Adrenal gland (tissue), 12 donors: ENCODE data around the gene LINGO4. TPM values are rescaled to one million over a fixed set of nuclear protein-coding genes. Genes with fewer than 3 reads are reported as not detected.

Experiments used
- DNase-seq, 7 donors: peaks; one replicate each; pipeline ENCODE4 v3.0.0-alpha.2; 2019 to 2020
- H3K27ac ChIP-seq, 5 donors: fragments of 200-600 bp; sonication (generic) in 4 of 5; 1 replicate in 3 of 5; 2 replicates in 2 of 5; pipeline versions ENCODE4 v1.5.1 to v1.8.0; 2016 to 2020; ENCODE audit warnings: mild to moderate bottlenecking in 1 of 5
- H3K27me3 ChIP-seq: fragments of 200-600 bp; 2 replicates; pipeline ENCODE4 v1.8.0; 2021
- H3K36me3 ChIP-seq, 2 donors: fragments of 200-600 bp; replicated peaks in 1 of 2; 1 replicate in 1 of 2; 2 replicates in 1 of 2; pipeline versions ENCODE4 v1.5.1 to v1.8.0; 2018 to 2022
- H3K4me1 ChIP-seq, 2 donors: fragments of 200-600 bp; replicated peaks in 1 of 2; 1 replicate in 1 of 2; 2 replicates in 1 of 2; pipeline versions ENCODE4 v1.5.1 to v1.8.0; 2018 to 2021
- H3K4me3 ChIP-seq, 4 donors: fragments of 200-600 bp; sonication (generic) in 3 of 4; one replicate each; pipeline ENCODE4 v1.5.1; 2016 to 2018
- H3K9me3 ChIP-seq, 3 donors: fragments of 200-600 bp; sonication (generic) in 1 of 3; replicated peaks in 1 of 3; 1 replicate in 2 of 3; 2 replicates in 1 of 3; pipeline versions ENCODE4 v1.5.1 to v1.8.0; 2016 to 2021
- POLR2A ChIP-seq, 2 donors: fragments of 450-650 bp; IDR thresholded peaks; one replicate each; pipeline ENCODE4 v1.6.1; 2017; ENCODE audit warnings: antibody characterized with exemption in 2 of 2, mild to moderate bottlenecking in 2 of 2, moderate library complexity in 1 of 2
- WGBS, 4 donors: extraction: QIAGEN DNeasy Blood & Tissue Kit in 2 of 4; methylation state at CpG; one replicate each; pipeline versions ENCODE4 v1.1.5 to v1.1.7; 2013 to 2017; 5-methylcytosine and 5-hydroxymethylcytosine counted together
- intact Hi-C, 2 donors: fragments of 100-400 bp; cut with DNase I; formaldehyde crosslinking; loops; one replicate each; pipeline versions ENCODE4 v1.14.1 to v1.15.0; 2022 to 2023
- polyA plus RNA-seq, 3 donors: library from polyadenylated mRNA; stranded (reverse); fragments of 200-250 nt in 2 of 3; fragments of 350-450 nt in 1 of 3; fragmentation: Illumina TruSeq in 1 of 3; extraction: RNeasy Lipid Tissue Mini Kit (QIAGEN cat#74804) in 1 of 3; gene quantifications; one replicate each; pipeline ENCODE4 v1.2.3, GENCODE V29; 2013 to 2014
- total RNA-seq, 9 donors: library from RNA; depleted of rRNA in 4 of 9; stranded (reverse); fragments of >200 nt in 4 of 9; fragments of 120-200 nt in 1 of 9; fragmentation: NEBNext Ultra II Directional in 1 of 9; extraction: Animal tissue kit (Norgen Biotek cat#: 25700) in 1 of 9; gene quantifications; one replicate each; pipeline versions ENCODE4 v1.1.0 to v1.2.4, GENCODE V29; 2013 to 2023
- TF ChIP-seq, protein P1 (sequence below), 6 experiments: fragments of 450-650 bp in 4 of 6; fragments of 200-600 bp in 2 of 6; sonication (generic) in 1 of 6; IDR thresholded peaks; 1 replicate in 5 of 6; 2 replicates in 1 of 6; pipeline versions ENCODE4 v1.5.1 to v1.8.0; 2016 to 2021; ENCODE audit warnings: antibody characterized with exemption in 6 of 6, mild to moderate bottlenecking in 2 of 6, moderate library complexity in 1 of 6
- donor health status: healthy with polysubstance abuse.
- donor health status: Bipolar disorder and iron deficiency.
- donor health status: DM: yes; HTN: yes; CAD: no.
- donor health status: DM: no; HTN: no; CAD: no.
- donor health status: DM: no; HTN: no; CAD: no.
- donor health status: DM: yes; HTN: yes; CAD: no.

LINGO4 gene
- total and polyA plus RNA-seq, 12 donors: 0.11 to 0.56 (median 0.32) TPM; not detected in 6

DNA sequence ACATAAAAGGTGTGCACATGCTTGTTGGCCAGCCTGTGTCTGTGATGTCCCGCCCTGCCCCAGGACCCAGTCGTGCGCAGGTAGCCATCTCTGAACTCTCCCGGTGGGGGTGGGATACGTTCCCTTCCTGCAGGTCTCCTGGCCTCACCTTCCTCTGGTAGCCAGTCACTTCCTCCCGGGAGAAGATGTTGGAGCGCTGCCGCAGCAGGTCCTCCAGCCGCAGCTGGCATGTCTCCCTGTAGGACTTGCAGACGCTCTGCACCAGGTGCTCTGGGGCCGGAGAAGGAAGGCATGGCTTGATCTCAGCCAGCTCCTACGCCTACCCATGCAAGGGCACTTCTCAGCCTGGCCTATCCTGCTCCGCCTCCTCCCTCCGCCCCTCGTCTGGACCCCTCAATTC, 9.2 kb upstream of the LINGO4 start:
- WGBS, 4 donors: 77 to 86% (median 84%) methylated on average over 15 of the region's 15 CpGs
- Histone ChIP-seq H3K36me3 (no peaks in the 10 kb centered on the region), H3K27ac (no peak overlapping the region), H3K4me1 (no peaks in the 10 kb centered on the region), H3K27me3 (no peaks in the 10 kb centered on the region), H3K4me3 (no peak overlapping the region), H3K9me3 (no peaks in the 10 kb centered on the region)
- intact Hi-C loops: no loop called here
- TF ChIP-seq, protein P1, sequence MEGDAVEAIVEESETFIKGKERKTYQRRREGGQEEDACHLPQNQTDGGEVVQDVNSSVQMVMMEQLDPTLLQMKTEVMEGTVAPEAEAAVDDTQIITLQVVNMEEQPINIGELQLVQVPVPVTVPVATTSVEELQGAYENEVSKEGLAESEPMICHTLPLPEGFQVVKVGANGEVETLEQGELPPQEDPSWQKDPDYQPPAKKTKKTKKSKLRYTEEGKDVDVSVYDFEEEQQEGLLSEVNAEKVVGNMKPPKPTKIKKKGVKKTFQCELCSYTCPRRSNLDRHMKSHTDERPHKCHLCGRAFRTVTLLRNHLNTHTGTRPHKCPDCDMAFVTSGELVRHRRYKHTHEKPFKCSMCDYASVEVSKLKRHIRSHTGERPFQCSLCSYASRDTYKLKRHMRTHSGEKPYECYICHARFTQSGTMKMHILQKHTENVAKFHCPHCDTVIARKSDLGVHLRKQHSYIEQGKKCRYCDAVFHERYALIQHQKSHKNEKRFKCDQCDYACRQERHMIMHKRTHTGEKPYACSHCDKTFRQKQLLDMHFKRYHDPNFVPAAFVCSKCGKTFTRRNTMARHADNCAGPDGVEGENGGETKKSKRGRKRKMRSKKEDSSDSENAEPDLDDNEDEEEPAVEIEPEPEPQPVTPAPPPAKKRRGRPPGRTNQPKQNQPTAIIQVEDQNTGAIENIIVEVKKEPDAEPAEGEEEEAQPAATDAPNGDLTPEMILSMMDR (IDR thresholded peaks at IDR 0.05): no peak
- TF ChIP-seq POLR2A (IDR thresholded peaks at IDR 0.05): no peak
- DNase-seq: no peak

DNA sequence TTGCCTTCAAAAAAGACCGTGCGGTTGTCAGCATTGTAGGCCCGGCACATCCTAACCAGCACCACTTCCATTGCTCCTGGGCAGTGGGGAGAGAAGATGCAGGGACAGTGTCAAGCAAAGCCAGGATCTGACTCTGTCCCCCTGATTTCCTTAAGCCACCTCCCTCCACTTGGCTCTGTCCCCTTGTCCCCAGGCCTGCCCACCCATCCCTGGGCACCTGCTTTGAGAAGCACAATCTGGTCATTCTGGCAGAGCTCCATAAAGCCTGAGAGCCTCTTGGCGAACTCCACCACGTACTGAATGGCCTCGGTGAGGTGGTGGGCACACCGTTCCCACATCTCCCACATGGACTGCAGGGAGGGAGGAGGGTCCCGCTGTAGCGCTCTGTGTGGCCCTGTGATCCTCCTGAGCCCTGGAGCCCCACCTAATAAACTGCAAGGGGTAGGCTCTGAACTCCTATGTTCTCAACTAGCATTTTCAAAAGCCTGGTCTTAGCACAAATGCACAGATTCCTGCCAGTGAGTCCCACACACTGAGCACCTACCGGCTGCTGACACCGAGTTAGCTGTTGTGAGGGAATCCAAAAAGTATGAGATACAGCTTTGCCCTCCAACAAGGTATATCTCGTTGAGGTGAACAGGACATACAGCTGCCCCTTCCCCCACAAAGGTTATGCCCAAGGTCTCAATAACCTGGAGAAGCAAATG, 8.2 kb upstream of the LINGO4 start:
- no peaks in the 10 kb centered on the region for H3K27me3 ChIP-seq
- intact Hi-C loops: no loop called here
- no peak overlapping the region for H3K27ac ChIP-seq
- no peak overlapping the region for H3K4me3 ChIP-seq
- no peak for DNase-seq
- H3K9me3 ChIP-seq: no peaks in the 10 kb centered on the region
- H3K4me1 ChIP-seq: no peaks in the 10 kb centered on the region
- 82 to 87% (median 83%) methylated on average over 11 to 12 of the region's 12 CpGs for WGBS, 4 donors
- TF ChIP-seq POLR2A (IDR thresholded peaks at IDR 0.05): no peak
- TF ChIP-seq, protein P1 (IDR thresholded peaks at IDR 0.05): no peak
- no peaks in the 10 kb centered on the region for H3K36me3 ChIP-seq

DNA sequence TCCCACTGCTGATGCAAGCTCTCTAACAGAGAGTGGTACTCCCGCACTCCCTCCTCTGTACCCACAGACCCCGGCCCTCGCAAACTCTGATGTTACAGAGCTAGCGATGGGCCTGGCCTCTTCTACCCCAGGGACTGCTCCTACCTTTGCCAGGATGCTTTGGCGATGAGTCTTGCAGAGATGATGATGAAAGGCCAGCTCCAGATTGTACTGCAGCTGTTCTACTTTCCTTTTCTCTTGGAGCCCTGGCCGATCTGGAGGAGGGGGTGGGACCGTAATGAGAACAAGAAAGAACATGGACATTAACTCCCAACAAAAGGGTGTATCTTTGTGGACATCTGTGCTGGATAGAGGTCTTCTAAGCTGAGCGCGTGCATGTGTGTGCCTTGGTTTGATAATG, 6.0 kb upstream of the LINGO4 start:
- Histone ChIP-seq H3K36me3 (no peaks in the 10 kb centered on the region), H3K9me3 (no peaks in the 10 kb centered on the region), H3K27me3 (no peaks in the 10 kb centered on the region), H3K4me3 (no peak overlapping the region), H3K27ac (no peak overlapping the region), H3K4me1 (no peaks in the 10 kb centered on the region)
- no peak for TF ChIP-seq POLR2A (IDR thresholded peaks at IDR 0.05)
- TF ChIP-seq, protein P1 (IDR thresholded peaks at IDR 0.05): no peak
- no peak for DNase-seq
- WGBS, 4 donors: 85 to 91% (median 87%) methylated on average over 9 of the region's 9 CpGs
- intact Hi-C loops: no loop called here

DNA sequence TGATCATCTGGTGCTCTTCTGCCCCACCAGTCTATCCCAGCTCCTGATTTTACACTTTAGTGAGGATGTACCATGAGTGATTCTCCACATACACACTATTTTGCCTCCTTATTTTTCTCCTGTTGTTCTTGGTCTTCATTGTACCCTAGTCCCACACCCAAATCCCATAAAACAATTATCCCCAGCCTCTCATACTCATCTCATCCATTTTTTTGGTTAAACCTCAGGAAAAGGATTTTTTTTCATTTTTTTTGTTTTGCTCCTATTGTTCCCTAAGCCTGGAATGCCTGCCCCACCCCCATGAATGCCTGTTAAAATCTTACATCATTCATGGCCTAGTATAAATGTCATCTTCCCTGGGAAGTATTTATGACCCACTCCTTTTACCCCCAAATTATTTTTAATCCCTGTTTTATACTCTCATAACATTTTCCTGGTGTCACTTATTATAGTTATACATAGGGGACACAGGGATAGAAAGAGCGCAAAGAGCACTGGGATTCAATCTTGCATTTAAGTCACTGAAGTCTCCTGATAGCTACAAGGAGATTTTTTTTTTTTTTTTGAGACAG, 4.9 kb upstream of the LINGO4 start:
- Histone ChIP-seq H3K9me3 (no peaks in the 10 kb centered on the region), H3K27me3 (no peaks in the 10 kb centered on the region), H3K4me1 (no peaks in the 10 kb centered on the region), H3K4me3 (no peak overlapping the region), H3K27ac (no peak overlapping the region), H3K36me3 (no peaks in the 10 kb centered on the region)
- no peak for TF ChIP-seq POLR2A (IDR thresholded peaks at IDR 0.05)
- TF ChIP-seq, protein P1 (IDR thresholded peaks at IDR 0.05): no peak
- DNase-seq: no peak
- WGBS, 4 donors: 100% methylated on average over 1 of the region's 1 CpG
- intact Hi-C loops: no loop called here
